IPS-18c (cell line): ENCODE measurements around the gene DPP9.
"Not testable (repeated sequence)": the region's sequence is repeated elsewhere in the genome, so short reads cannot be mapped to it uniquely, and the experiment has no call there.

Experiments
- H3K4me3 ChIP-seq: 2 replicates; pipeline ENCODE4 v1.7.0; 2013; ENCODE audit warnings: low read depth, mild to moderate bottlenecking, low read length, moderate library complexity; ENCODE audit not compliant: insufficient read depth
- H3K9me3 ChIP-seq: one replicate; pipeline ENCODE4 v1.6.1; 2013; ENCODE audit warnings: mild to moderate bottlenecking, low read length, moderate library complexity; ENCODE audit not compliant: control insufficient read depth, insufficient read depth

DPP9 gene

GRCh38 chr19:4699826-4700692 lies 23.6 kb downstream of the DPP9 start:
- H3K4me3 ChIP-seq, result no peak overlapping the region
- H3K9me3 ChIP-seq, result no peaks in the 10 kb centered on the region

GRCh38 chr19:4697304-4697703 lies 26.3 kb downstream of the DPP9 start:
- Histone ChIP-seq H3K9me3 (no peaks in the 10 kb centered on the region), H3K4me3 (no peak overlapping the region)

- H3K4me3 ChIP-seq, result no peak overlapping the region
- H3K9me3 ChIP-seq, result no peaks in the 10 kb centered on the region
Observed at GRCh38 chr19:4695224-4695731, 28.4 kb downstream of the DPP9 start.

- H3K4me3 ChIP-seq, result no peak overlapping the region
- no peaks in the 10 kb centered on the region for H3K9me3 ChIP-seq
Observed at GRCh38 chr19:4694211-4694987, 29.2 kb downstream of the DPP9 start.

- no peaks in the 10 kb centered on the region for H3K9me3 ChIP-seq
- no peak overlapping the region for H3K4me3 ChIP-seq
Observed at GRCh38 chr19:4693471-4694121, 30.0 kb downstream of the DPP9 start.

GRCh38 chr19:4693078-4693350 lies 30.6 kb downstream of the DPP9 start:
- no peaks in the 10 kb centered on the region for H3K9me3 ChIP-seq
- H3K4me3 ChIP-seq, result no peak overlapping the region

- Histone ChIP-seq H3K9me3 (no peaks in the 10 kb centered on the region), H3K4me3 (no peak overlapping the region)
Observed at GRCh38 chr19:4692251-4693077, 31.2 kb downstream of the DPP9 start.

- H3K9me3 ChIP-seq, result no peaks in the 10 kb centered on the region
- no peak overlapping the region for H3K4me3 ChIP-seq
Observed at GRCh38 chr19:4691373-4691772, 32.3 kb downstream of the DPP9 start.

GRCh38 chr19:4690361-4690760 lies 33.3 kb downstream of the DPP9 start:
- Histone ChIP-seq H3K4me3 (no peak overlapping the region), H3K9me3 (no peaks in the 10 kb centered on the region)

GRCh38 chr19:4689403-4689802 lies 34.2 kb downstream of the DPP9 start:
- Histone ChIP-seq H3K9me3 (no peaks in the 10 kb centered on the region), H3K4me3 (no peak overlapping the region)

- Histone ChIP-seq H3K9me3 (no peaks in the 10 kb centered on the region), H3K4me3 (no peak overlapping the region)
Observed at GRCh38 chr19:4688587-4688986, 35.1 kb downstream of the DPP9 start.

GRCh38 chr19:4687396-4687795 lies 36.2 kb downstream of the DPP9 start:
- H3K4me3 ChIP-seq, result no peak overlapping the region
- H3K9me3 ChIP-seq, result no peaks in the 10 kb centered on the region

- H3K4me3 ChIP-seq, result no peak overlapping the region
- H3K9me3 ChIP-seq, result no peaks in the 10 kb centered on the region
Observed at GRCh38 chr19:4686700-4687099, 36.9 kb downstream of the DPP9 start.

GRCh38 chr19:4684312-4685095 lies 39.1 kb downstream of the DPP9 start:
- no peak overlapping the region for H3K4me3 ChIP-seq
- H3K9me3 ChIP-seq, result no peaks in the 10 kb centered on the region

GRCh38 chr19:4682417-4683200 lies 41.0 kb downstream of the DPP9 start:
- H3K4me3 ChIP-seq, result no peak overlapping the region
- H3K9me3 ChIP-seq, result no peaks in the 10 kb centered on the region

GRCh38 chr19:4680021-4680420 lies 43.6 kb downstream of the DPP9 start:
- not testable (repeated sequence) for H3K9me3 ChIP-seq, H3K4me3 ChIP-seq
